Prostate gland (tissue), 2 donors: ENCODE measurements around the gene CUX1.

Source experiments
- CTCF ChIP-seq, 4 experiments: fragments of 200-600 bp in 2 of 4; fragments of 450-650 bp in 2 of 4; sonication (generic) in 2 of 4; IDR thresholded peaks; 1 replicate in 3 of 4; 2 replicates in 1 of 4; pipeline ENCODE4 v1.5.1; 2016 to 2019; ENCODE audit warnings: antibody characterized with exemption in 4 of 4, mild to moderate bottlenecking in 2 of 4, moderate library complexity in 2 of 4
- POLR2AphosphoS5 ChIP-seq: sonication (generic); formaldehyde crosslinking; IDR thresholded peaks from one replicate; pipeline ENCODE4 v1.6.1; 2017; ENCODE audit warnings: antibody characterized with exemption

DNA sequence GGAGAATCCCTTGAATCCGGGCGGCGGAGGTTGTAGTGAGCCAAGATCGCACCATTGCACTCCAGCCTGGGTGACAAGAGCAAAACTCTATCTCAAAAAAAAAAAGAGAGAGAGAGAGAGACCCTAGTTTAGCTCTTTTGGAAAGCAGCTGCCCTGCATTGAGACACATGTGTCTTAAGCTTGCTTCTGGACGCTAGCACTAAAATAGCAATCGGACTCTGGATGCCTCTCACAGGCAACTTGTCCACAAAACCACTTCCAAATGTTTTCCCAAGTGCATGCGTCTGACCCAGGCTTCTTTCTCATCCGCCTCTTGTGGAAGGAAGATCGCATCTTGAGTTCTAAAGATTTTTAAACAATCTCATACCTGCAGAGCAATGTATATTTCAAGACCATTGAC is 182.7 kb downstream of the CUX1 start:
- no peak for TF ChIP-seq CTCF (IDR thresholded peaks at IDR 0.05)
- TF ChIP-seq POLR2AphosphoS5, result no peak
